ENCODE data around the gene NECTIN2.

DNA sequence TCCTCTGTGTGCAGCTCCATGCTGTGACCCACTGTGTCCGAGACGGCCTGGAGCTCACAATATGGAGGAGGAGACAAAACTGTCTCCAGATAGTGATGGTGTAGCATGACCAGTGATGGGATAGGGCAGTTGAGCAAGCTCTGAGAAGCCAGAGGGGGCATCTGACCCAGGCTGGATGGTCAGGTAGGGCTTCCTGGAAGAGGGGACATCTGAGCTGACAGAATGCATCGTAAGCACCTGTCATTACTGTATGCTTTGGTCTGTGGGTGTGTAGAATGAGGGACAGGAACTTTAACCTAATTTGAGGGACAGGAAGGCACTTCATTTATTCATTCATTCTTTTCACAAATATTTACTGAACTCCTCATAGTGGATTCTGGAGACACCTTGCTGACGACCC, 38.5 kb downstream of the NECTIN2 start:
- TF ChIP-seq, protein P1, sequence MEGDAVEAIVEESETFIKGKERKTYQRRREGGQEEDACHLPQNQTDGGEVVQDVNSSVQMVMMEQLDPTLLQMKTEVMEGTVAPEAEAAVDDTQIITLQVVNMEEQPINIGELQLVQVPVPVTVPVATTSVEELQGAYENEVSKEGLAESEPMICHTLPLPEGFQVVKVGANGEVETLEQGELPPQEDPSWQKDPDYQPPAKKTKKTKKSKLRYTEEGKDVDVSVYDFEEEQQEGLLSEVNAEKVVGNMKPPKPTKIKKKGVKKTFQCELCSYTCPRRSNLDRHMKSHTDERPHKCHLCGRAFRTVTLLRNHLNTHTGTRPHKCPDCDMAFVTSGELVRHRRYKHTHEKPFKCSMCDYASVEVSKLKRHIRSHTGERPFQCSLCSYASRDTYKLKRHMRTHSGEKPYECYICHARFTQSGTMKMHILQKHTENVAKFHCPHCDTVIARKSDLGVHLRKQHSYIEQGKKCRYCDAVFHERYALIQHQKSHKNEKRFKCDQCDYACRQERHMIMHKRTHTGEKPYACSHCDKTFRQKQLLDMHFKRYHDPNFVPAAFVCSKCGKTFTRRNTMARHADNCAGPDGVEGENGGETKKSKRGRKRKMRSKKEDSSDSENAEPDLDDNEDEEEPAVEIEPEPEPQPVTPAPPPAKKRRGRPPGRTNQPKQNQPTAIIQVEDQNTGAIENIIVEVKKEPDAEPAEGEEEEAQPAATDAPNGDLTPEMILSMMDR (conservative IDR thresholded peaks at IDR 0.05; ENCODE audit: low read depth, low read length): no peak
- TF ChIP-seq EZH2 (IDR thresholded peaks at IDR 0.05; ENCODE audit: low read length, unreplicated experiment): no peak

All from PC-3 (cell line).